HepG2 (cell line): ENCODE data around the gene POFUT1. TPM values are rescaled to one million over a fixed set of nuclear protein-coding genes. Genes with fewer than 3 reads are reported as not detected.

Experiments used
- CTCF ChIP-seq: sonication (generic); formaldehyde crosslinking; IDR thresholded peaks from 2 replicates; pipeline ENCODE4 v1.5.0; 2020; ENCODE audit warnings: mild to moderate bottlenecking, missing genetic modification reagents, moderate library complexity
- ELK4 ChIP-seq: sonication (generic); formaldehyde crosslinking; IDR thresholded peaks from 2 replicates; pipeline ENCODE4 v1.9.0; 2021; ENCODE audit warnings: missing genetic modification reagents, borderline replicate concordance
- FOXO1 ChIP-seq: sonication (generic); formaldehyde crosslinking; IDR thresholded peaks from 2 replicates; pipeline ENCODE4 v1.4.0; 2020; ENCODE audit warnings: missing genetic modification reagents
- KDM2A ChIP-seq: sonication (generic); formaldehyde crosslinking; IDR thresholded peaks from 2 replicates; pipeline ENCODE4 v1.4.0; 2020; ENCODE audit warnings: low read depth, missing genetic modification reagents, borderline replicate concordance
- KLF15 ChIP-seq: sonication (generic); formaldehyde crosslinking; IDR thresholded peaks from 2 replicates; pipeline ENCODE4 v1.8.1; 2023; ENCODE audit warnings: borderline replicate concordance, mild to moderate bottlenecking, inconsistent platforms, missing genetic modification reagents, mixed read lengths
- KMT2B ChIP-seq: IDR thresholded peaks from 2 replicates; pipeline ENCODE4 v1.6.1; 2016; ENCODE audit warnings: missing genetic modification reagents, missing compliant biosample characterization
- RERE ChIP-seq: IDR thresholded peaks from 2 replicates; pipeline ENCODE4 v1.6.1; 2016; ENCODE audit warnings: low read depth, missing genetic modification reagents, missing compliant biosample characterization
- ZFP91 ChIP-seq: sonication (generic); formaldehyde crosslinking; IDR thresholded peaks from 2 replicates; pipeline ENCODE4 v1.9.0; 2022; ENCODE audit warnings: missing genetic modification reagents, mild to moderate bottlenecking, borderline replicate concordance
- ZNF430 ChIP-seq: sonication (generic); formaldehyde crosslinking; IDR thresholded peaks from 2 replicates; pipeline ENCODE4 v1.9.0; 2021; ENCODE audit warnings: mild to moderate bottlenecking, missing genetic modification reagents
- ZNF510 ChIP-seq: sonication (generic); formaldehyde crosslinking; IDR thresholded peaks from 2 replicates; pipeline ENCODE4 v1.4.0; 2020; ENCODE audit warnings: low read depth, mild to moderate bottlenecking, missing genetic modification reagents
- ZNF546 ChIP-seq: sonication (generic); formaldehyde crosslinking; conservative IDR thresholded peaks from 2 replicates; pipeline ENCODE4 v1.8.1; 2023; ENCODE audit warnings: mild to moderate bottlenecking, missing genetic modification reagents
- ZNF687 ChIP-seq: sonication (generic); formaldehyde crosslinking; IDR thresholded peaks from 2 replicates; pipeline ENCODE4 v1.5.1; 2020; ENCODE audit warnings: mild to moderate bottlenecking, missing genetic modification reagents, moderate library complexity
- ZNF713 ChIP-seq: sonication (generic); formaldehyde crosslinking; IDR thresholded peaks from 2 replicates; pipeline ENCODE4 v1.4.0; 2020; ENCODE audit warnings: mild to moderate bottlenecking, missing genetic modification reagents
- polyA plus RNA-seq, 8 experiments: library from polyadenylated mRNA; depleted of rRNA in 3 of 8; stranded (reverse) in 7 of 8; unstranded in 1 of 8; fragments of >200 nt; fragmentation: Illumina TruSeq in 4 of 8; extraction: Trizol in 4 of 8; gene quantifications; 2 replicates each; pipeline versions ENCODE4 v1.2.1 to v1.2.3, GENCODE V29; 2011 to 2016; ENCODE audit warnings: low read depth in 4 of 8, missing spikeins in 1 of 8, mixed read lengths in 1 of 8; ENCODE audit not compliant: insufficient read depth in 1 of 8
- total RNA-seq, 5 experiments: library from RNA; depleted of rRNA; stranded (reverse); fragments of >200 nt; fragmentation: Illumina TruSeq; extraction: Trizol; gene quantifications; 2 replicates each; pipeline ENCODE4 v1.2.3, GENCODE V29; 2016; ENCODE audit warnings: low read depth in 1 of 5

POFUT1 gene
- total and polyA plus RNA-seq, 2 of the 13 experiments (the other 11 are each of a cell fraction or from before 2014, with no cell fraction given), result 35.5 to 58.3 TPM

- no peak for TF ChIP-seq KMT2B (CRISPR knock-in tag)
- TF ChIP-seq ZNF510 (CRISPR knock-in tag), result no peak
- TF ChIP-seq ELK4 (CRISPR knock-in tag), result no peak
- peak; percentile 6; the same call in 1 of the 2 replicates for TF ChIP-seq ZFP91
- no peak for TF ChIP-seq KLF15 (CRISPR knock-in tag)
- TF ChIP-seq RERE (CRISPR knock-in tag), result no peak
- no peak for TF ChIP-seq ZNF713 (CRISPR knock-in tag)
- peak; percentile 36; the same call in 1 of the 2 replicates for TF ChIP-seq ZNF687 (CRISPR knock-in tag)
- no peak for TF ChIP-seq ZNF430 (CRISPR knock-in tag)
- peak; percentile 49; the same call in 1 of the 2 replicates for TF ChIP-seq KDM2A (CRISPR knock-in tag)
- TF ChIP-seq CTCF (CRISPR knock-in tag), result 0 out of 2 replicates have a peak, but pooled peaks have one; percentile 3
- no peak for TF ChIP-seq ZNF546 (CRISPR knock-in tag)
- TF ChIP-seq FOXO1 (CRISPR knock-in tag), result no peak
Measured at GRCh38 chr20:32188376-32189122, 19.1 kb upstream of the POFUT1 start (continued).
